NCI-H1105 (cell line): ENCODE measurements around the gene RBM33.

Experiments
- DNase-seq: peaks from one replicate; lab custom pipeline; 2025; lab: John Stamatoyannopoulos, UW

RBM33 gene

DNA sequence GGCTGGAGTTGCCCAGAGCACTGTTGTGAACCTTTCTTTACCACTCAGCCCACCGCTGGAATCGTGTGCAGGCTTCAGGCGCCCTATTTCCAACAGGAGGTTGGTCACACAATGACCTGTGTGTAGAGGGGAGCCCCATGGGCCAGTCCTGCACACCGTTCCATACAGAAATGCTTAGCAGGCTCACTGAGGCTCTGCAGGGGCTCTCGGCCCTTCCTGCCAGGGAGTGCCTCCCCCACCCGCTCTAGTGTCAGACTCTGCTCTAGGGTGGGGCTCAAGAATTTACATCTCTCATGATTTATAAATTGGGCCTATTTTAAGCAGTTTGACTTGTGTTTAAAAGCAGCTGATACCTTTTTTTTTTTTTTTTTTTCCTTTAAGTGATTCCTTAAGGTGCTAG, 125.8 kb downstream of the RBM33 start:
- DNase-seq: no peak

DNA sequence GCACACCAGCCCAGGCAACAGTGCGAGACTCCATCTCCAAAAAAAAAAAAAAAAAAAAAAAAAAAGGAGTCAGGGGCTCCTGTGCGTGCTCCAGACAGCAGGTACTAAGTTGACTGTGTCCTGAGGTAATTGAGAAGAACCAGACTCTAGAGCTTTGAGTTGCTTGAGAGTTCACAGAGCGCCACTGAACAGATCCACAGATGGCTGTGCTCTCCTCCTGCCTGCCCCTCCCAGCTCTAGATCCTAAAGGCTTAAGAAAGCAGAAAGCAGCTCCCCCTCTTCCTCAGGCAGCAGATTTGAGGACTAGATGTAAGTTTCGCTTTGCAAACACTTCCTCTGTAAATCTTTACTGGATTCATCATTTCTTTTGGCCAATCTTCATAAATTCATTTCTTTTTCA, 129.1 kb downstream of the RBM33 start:
- DNase-seq: no peak

DNA sequence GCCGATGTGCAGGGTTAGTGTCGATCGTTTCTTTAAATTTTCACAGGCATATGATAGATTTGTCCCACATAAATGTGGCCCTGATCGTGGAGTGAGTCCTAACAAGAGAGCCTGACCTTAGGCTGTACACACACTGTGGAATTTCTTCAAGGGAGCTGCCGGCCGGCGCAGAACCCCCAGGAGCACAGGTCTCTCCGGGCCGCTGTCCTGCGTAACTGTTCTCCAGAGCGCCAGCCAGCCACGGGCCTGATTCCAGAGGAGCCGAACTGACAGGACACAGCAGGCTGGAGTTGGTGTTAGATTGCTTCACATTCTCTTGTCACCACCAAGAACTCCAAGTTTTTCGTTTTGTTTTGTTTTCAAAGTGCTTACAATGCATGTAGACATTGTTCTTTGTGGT, 130.5 kb downstream of the RBM33 start:
- no peak for DNase-seq

DNA sequence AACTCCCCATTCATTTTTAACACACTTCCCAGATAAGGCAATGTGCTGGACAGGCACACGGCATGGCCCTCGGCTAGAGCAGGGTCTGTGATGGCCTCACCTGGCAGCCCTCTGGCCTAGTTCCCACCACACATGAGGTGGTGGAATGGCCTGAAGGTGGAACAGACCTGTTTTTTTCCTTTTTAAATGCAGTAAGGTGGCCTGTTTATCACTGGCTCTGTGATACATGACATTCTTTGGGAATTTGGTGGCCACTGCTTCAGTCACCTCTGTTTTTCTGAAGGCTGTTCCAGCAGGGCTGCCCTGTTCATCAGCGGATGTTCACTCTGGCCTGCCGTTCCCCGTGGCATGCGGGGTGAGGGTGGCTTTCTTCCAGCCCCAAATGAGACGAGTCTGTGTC, 131.2 kb downstream of the RBM33 start:
- DNase-seq: no peak

DNA sequence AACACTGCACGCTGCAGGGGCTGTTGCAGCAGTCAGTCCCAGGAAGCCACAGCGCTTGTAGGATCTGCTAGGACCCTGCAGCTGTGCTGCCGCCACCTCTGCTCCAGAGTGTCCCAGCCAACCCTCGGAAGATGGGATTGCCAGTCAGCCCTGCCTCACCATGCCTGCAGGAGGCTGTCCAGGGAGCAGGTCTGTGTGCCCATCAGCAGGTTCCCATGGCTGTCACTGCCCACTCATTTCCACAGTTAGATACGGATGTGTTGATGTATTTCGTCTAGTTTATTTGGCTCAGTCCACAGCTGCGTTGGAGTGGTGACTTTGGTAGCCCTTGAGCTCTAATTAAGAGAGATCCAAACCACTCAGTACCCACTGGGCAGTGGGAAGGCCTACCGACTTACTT, 132.1 kb downstream of the RBM33 start:
- DNase-seq: no peak

DNA sequence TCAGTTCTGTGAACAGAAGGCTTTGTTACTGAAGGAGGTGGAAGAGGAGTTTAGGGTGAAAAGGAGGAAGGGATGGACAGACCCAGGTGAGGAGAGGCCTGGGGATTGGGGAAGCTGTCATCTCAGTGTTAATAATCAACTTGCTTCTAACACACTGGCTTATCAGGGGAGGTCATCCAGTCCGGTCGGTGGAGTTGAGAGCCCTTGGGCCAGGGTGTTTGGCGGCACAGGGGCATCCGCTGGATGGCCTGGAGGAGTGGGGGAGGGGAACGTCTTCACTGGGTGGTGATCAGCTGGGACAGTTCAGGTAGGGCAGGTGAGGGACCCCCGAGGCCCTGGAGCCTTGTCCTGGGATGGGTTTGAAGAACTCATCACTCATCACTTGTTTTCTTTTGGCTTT, 133.9 kb downstream of the RBM33 start:
- no peak for DNase-seq

DNA sequence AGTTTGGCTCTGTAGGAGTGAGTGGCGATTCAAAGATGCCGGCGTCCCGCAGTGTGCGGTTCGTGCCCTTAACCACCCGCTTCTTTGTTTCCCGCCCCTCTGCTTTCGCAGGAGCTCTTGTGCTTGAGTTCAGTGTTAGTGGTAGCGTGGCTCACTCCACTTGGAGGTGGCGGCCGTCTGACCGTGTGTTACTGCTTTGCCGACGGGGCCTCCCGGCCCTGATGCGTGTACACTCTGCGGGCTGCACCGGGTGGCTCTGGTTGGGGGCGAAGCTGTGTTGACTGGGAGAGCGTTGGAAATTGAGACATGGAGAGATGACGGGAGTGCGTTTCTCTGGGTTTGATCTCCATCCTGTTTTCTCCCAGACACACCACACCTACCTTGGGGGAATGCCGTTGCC, 136.4 kb downstream of the RBM33 start:
- no peak for DNase-seq

DNA sequence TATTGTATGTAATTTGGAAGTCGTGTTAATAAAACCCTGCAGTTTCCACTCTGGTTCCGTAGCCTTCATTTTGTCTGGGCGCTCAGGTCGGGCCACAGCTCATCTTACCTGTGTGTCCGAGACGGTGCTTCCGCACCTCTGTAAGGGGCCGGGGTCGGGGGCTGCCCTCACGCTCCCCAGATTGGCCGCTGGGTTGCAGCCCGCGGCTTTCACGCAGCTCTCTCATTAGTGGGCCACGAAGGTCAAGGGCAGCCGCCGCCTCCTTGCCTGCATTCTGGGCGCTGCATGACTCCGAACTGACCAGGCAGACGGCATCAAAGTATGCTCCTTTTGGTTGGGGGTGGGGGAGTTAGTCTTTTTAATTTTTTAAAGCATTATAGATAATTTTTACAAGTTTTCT, 137.0 kb downstream of the RBM33 start:
- no peak for DNase-seq

DNA sequence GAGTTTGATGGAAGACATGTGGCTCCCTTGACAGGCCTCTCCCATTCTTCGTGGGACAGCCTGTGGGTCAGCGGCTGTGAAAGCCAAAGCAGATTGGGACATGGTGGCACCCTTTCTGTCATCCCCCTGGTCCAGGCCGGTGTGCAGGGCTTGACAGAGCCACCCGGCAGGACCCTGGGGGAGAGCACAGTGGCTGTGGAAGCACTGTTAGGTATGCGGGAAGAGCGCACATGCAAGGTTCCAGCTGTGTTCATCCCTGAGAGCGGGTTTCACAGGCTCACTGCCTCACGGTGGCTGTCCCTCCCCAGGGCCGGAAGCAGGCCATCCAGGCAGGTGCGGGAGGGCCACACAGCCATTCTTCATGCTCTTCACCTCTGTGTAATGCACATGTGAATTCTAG, 138.0 kb downstream of the RBM33 start:
- no peak for DNase-seq

DNA sequence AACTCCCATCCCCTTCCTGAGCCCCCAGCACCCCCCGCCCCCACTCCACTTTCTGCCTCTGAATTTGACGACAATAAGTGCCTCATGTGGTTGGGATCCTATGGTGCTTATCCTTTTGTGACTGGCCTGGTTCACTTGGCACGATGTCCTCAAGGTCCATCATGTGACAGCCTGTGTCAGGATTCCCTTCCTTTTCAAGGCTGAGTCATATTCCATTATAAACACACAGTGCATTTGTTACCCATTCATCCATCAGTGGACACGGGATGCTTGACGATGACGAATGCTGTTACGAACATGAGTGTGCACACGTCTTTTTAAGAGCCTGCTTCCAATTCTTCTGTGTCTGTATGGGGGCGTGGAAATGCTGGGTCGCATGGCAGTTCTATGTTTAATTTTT, 141.1 kb downstream of the RBM33 start:
- DNase-seq: no peak

DNA sequence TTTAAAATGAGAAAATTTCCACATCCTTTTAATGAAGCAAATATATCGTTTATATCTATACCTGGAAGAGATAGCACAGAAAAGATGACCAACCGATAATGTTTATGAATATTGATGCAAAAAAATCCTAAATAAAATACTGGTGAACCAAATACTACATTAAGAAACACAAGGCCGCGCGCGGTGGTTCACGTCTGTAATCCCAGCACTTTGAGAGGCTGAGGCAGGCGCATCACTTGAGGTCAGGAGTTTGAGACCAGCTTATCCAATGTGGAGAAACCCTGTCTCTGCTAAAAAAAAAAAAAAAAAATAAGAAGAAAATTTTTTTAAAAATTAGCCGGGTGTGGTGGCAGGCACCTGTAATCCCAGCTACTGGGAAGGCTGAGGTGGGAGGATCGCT, 142.0 kb downstream of the RBM33 start:
- no peak for DNase-seq

DNA sequence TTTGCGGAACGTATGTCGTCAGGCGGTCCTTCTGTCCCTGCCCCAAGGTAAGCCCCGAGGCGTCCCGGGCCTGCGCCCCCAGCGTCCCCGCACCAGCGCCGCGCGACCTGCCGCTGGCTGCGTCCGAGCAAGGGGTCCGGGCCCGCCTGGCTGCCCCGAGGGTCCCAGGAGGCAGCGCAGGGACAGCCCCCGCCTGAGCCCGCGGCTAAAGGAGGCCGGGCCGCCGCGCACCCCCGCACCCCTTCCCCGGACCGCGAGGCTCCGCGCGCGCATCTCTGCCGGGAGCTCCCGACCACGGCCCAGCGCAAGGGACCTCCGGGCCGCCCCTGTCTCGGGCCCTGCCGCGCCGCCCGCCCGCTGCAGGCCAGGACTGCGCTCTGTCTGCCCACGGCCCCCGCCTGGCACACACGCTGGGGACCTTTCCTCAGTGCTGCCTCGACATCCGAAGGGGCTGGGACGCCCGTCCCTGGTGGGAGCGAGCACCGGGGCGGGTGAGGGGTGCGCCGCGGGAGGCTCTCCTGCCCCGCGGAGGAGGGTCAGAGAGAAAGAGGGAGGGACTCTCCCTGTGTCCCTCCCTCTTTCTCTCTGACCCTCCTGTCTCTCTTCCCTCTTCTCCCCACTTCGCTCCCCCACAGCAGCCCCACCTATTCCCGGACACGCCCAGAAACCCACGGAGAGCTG, 142.8 kb downstream of the RBM33 start:
- DNase-seq: no peak

DNA sequence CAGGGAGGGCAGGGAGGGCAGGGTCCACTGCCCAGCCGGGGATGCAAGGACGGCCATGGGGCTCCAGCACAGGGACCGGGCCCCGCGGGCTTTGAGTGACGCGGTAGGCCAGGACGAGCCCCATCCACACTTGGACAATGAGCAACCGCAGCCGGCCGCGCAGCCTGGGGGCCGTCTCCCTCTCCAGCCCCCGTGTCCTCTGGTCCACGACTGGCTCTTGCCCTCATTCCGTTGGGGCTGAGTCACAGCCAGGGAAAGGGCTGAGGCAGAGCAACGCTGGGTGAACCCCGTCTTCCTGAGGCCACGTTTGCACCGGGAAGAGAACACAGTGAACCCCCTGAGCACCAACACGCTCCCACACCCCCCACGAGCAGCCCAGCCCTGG, 144.1 kb downstream of the RBM33 start:
- no peak for DNase-seq

DNA sequence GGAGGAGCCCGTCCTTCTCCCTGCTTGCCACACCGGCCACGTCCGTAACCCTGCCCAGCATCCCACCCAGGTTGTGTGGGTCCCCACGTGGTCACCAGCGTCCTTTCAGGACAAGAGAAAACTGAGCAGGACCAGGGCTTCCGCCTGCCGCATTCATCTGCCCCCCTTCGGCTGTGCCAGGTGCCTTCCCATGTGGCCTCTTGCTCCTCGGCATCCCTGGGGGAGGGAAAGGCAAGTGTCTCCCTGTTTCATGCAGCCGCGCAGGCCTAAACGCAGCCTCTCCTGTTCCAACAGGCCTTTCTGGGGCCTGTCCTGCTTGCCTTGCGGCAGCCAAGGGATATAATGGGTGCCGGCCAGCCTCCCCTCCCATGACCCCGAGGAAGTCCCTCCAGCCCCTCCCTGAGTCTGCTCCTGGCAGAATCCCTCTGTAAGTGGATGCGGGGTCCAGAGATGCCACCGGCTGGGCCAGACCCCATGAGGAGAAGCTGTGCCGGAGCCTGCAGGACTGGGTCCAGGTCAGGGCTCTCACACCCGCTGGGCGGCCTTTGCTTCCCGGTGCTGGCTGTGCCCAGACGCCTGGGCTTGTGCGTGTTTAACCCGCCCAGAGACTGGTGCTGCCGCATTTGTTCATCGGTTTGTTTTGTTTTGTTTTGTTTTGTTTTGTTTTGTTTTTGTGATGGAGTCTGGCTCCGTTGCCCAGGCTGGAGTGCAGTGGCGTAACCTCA, 144.7 kb downstream of the RBM33 start:
- no peak for DNase-seq

DNA sequence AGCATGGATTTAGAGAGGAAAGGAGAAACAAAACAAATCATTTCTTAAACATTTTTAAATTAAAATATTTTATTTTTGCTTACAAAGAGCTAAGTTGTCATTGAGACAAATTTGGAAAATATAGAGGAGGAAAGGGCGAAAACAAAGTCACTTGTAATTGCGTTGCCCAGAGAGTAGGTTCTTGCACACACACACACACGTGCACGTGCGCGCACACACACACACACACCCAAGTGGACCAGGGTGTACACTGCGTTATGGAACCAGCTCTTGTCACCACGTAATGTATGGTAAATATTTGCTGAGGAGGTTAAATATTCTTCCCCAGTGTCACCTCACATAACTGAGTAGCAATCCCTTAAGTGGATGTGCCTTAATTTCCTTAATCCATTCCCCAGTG, 146.2 kb downstream of the RBM33 start:
- no peak for DNase-seq

DNA sequence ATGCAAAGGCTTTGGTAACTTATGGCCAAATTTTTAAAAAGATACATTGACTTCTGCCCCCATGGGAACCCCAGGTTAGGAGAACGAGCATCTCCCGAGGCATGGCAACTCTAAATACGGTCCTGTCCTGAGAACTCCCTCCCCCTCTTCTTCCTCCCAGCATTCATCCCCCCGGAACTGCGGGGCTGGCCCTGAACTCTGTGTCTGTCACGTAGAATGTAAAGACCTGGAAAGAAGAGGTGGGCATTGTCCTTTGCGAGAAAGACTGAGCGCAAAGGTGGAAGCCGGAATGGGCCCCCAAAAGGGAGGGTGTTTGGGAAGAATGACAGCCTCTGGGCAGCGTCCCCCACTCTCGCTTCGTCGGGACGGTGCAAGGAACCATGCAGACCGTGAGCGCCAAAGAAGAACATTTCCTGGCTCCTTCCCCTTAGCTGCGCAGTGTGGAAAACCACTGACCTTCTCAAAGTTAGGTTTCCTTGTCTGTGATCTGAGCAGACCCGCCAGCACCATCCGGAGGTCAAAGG, 146.8 kb downstream of the RBM33 start:
- no peak for DNase-seq

DNA sequence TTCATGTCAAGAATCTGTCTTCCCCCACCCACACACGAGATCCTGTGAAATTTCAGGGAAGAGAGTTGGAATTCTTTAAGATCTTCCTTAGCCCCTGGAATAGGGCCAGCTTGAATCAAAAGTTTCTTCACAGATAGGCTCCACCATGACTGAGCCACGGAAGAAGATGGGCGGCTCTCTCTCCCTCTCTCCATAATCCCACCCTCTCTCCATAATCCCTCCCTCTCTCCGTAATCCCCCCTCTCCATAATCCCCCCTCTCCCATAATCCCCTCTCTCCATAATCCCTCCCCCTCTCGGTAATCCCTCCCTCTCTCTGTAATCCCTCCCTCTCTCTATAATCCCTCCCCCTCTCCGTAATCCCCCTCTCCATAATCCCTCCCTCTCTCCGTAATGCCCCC, 147.4 kb downstream of the RBM33 start:
- DNase-seq: no peak

DNA sequence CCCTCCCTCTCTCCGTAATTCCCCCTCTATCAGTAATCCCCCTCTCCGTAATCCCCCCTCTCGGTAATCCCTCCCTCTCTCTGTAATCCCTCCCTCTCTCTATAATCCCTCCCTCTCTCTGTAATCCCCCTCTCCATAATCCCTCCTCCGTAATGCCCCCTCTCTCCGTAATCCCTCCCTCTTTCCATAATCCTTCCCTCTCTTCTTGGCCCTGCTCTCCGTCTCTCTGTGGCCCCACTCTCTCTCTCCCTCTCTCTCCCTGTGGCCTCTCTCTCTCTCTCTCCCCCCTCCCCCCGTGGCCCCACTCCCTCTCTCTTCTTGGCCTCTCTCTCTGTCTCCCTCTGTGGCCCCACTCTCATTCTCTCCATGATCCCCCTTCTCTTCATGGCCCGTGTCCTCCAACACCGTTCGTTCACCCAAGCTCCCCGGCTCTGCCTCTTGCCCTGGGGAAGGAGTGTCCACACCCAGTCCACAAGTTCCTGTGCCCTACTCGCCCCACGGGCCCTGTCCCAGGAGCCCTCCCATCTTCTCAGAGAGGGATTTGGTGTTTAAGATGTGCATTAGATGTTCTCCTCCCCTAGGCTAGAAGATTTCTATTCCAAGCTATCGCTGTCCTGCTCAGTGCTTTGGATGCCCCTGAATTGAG, 148.0 kb downstream of the RBM33 start:
- no peak for DNase-seq

DNA sequence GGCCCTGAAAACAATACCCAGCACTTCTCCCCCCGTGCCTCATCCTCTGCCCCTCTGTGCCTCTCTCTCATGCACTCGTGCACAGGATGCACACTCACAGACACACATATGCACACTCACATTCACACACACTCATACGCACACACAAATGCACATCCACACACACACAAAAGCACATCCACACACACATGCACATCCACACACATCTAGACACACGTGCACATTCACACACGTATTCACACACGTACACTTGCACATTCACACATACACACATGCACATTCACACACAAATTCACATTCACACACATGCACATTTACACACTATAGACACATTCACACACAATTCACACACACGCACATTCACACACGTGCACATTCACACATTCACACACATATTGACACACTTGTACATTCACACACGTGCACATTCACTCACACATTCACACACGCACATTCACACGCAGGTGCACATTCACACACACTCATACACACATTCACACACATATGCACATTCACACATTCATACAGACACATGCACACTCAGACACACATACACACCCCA, 148.6 kb downstream of the RBM33 start:
- no peak for DNase-seq

DNA sequence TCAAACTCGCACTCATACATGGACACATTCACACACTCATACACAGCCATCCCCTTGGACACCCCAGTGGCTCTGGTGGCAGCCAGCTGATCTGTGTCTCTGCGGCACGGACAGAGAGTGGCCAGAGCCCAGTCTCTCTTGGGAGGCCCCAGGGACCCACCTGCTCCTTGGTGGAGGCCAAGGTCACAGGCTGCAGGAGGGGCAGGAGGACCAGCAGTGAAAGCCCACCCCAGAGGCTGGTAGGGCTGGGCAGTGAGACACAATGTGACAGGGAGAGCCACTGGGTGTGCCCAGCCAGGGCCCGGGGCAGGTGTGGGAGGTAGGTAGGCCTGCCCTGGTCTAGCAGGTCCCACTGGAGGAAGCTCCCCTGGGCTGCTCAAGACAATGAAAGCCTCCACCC, 149.3 kb downstream of the RBM33 start:
- no peak for DNase-seq

DNA sequence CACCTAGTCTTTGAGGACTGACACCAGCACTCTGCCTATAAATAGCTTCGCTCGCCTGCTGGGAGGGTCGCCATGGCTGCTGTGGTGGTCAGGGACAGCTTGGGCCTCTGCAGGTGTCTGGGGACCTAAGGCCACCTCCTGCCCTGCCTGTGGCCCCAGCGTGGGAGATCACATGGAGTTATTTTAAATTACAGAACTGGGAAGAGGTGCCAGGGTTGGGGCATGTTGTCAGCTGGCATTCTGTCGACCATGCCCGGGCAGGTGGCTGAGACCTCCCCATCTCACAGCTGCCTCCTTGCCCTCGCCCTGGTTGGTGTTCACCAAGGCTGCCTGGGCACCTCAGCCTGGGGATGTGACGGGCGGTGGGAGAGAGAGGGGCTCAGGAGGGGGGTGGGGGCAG, 149.7 kb downstream of the RBM33 start:
- no peak for DNase-seq

DNA sequence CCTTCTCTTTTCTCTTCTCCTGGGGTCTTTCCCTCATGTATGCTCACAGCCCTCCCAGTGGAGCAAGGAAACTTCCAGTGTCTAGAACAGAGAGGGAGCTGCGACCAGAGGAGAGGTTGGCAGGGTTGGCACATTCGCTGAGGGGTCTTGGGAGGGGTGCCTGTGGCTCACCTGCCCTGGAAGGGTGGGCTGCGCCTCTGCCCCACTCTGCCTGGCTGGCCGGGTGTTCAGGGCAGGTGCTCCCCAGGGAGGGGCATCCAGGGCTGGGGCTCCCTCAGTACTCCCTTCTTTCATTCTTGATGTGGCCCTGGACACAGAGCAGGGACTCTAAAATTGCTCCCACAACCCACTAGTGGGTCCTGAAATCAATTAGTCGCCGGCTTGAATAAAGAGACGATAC, 150.9 kb downstream of the RBM33 start:
- DNase-seq: no peak

DNA sequence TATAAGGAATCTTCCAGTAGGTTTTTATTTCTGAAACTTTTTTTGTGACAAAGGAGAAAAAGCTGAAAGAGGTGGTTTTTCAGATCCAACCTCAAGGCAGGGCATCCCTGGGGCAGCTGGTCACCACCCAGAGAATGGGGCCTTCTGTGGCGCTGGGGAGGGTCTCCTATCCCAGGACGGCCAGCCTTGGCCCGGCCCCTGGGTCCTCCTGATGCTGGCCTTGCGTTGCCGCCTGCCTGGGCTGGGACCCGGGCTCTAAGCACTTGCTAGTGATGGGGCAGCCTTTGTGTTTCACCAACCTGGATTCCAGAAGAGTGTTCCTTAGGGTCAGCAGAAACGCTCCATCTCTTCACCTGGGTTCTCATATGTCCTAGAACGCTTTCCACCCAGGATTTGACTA, 151.5 kb downstream of the RBM33 start:
- no peak for DNase-seq
